HCT116 (cell line): ENCODE results near the gene CACNA1C. TPM values are rescaled to one million over a fixed set of nuclear protein-coding genes. Genes with fewer than 3 reads are reported as not detected.

ENCODE experiments used
- ATAC-seq: fragments of 200-7000 bp; cut with Tn5 transposase; 2 replicates; pipeline ENCODE4 v1.9.1; 2020; ENCODE audit warnings: mild to moderate bottlenecking, moderate library complexity
- BruUV-seq: library from RNA; stranded (reverse); fragments of 400-500 nt; replicated peaks from 2 replicates; lab custom pipeline; 2021; lab: Mats Ljungman, UMichigan
- CTCF ChIA-PET: fragments of 300-600 bp; sonication (Branson Sonifier 250); formaldehyde crosslinking; loops from one replicate; lab custom pipeline; 2021; ENCODE audit warnings: antibody characterized with exemption; lab: Charles Lee
- POLR2A ChIA-PET: fragments of 300-600, 350-600 bp; sonication (Branson Sonifier 250); formaldehyde crosslinking; loops from one replicate; lab custom pipeline; 2021; ENCODE audit warnings: antibody characterized with exemption; lab: Charles Lee
- RAD21 ChIA-PET, 2 experiments: fragments of 300-600 bp; sonication (Branson Sonifier 250); formaldehyde crosslinking; loops; one replicate each; lab custom pipeline; 2023; ENCODE audit warnings: low total read pairs in 2 of 2; ENCODE audit not compliant: uncharacterized antibody in 2 of 2, unreplicated experiment in 2 of 2, low non-redundant PET in 1 of 2; lab: Charles Lee
- DNase-seq: peaks from one replicate; pipeline ENCODE4 v3.0.0-alpha.2; 2010; ENCODE audit warnings: low read depth, low spot score
- H2AFZ ChIP-seq: fragments of 200-600 bp; shearing (Covaris generic), sonication (generic); 2 replicates; pipeline ENCODE4 v1.6.1; 2017; ENCODE audit warnings: low read depth, mixed run types, mixed read lengths, antibody characterized with exemption, low read length; ENCODE audit not compliant: poor library complexity, severe bottlenecking
- H3K27ac ChIP-seq: 2 replicates; pipeline ENCODE4 v1.5.1; 2012; ENCODE audit warnings: low read depth, low read length
- H3K27me3 ChIP-seq: fragments of 200-600 bp; sonication (generic); 2 replicates; pipeline ENCODE4 v1.6.1; 2016; ENCODE audit warnings: mixed run types, low read length, mixed read lengths; ENCODE audit not compliant: insufficient read depth
- H3K36me3 ChIP-seq, 2 experiments: fragments of 200-500 bp in 1 of 2; fragments of 200-600 bp in 1 of 2; sonication (Bioruptor generic) in 1 of 2; sonication (generic) in 1 of 2; 2 replicates each; pipeline versions ENCODE4 v1.5.1 to v1.6.1; 2014 to 2016; ENCODE audit warnings: low read length in 2 of 2, inconsistent platforms in 1 of 2, mixed read lengths in 1 of 2, mixed run types in 1 of 2; ENCODE audit not compliant: insufficient read depth in 2 of 2, control insufficient read depth in 1 of 2
- H3K4me1 ChIP-seq, 2 experiments: fragments of 200-600 bp in 1 of 2; sonication (generic) in 1 of 2; 2 replicates each; pipeline versions ENCODE4 v1.5.1 to v1.6.1; 2012 to 2017; ENCODE audit warnings: low read length in 2 of 2, inconsistent platforms in 1 of 2, mild to moderate bottlenecking in 1 of 2, mixed read lengths in 1 of 2, mixed run types in 1 of 2, moderate library complexity in 1 of 2; ENCODE audit not compliant: insufficient read depth in 2 of 2, control insufficient read depth in 1 of 2
- H3K4me2 ChIP-seq: fragments of 200-600 bp; sonication (generic); 2 replicates; pipeline ENCODE4 v1.6.1; 2017; ENCODE audit warnings: mixed run types, low read length, mixed read lengths
- H3K4me3 ChIP-seq, 2 experiments: fragments of 200-600 bp in 1 of 2; sonication (generic) in 1 of 2; replicated peaks in 1 of 2; 2 replicates each; pipeline ENCODE4 v1.5.1; 2011 to 2016; ENCODE audit warnings: low read length in 2 of 2, control low read depth in 1 of 2, low read depth in 1 of 2, mild to moderate bottlenecking in 1 of 2, mixed read lengths in 1 of 2, mixed run types in 1 of 2
- H3K79me2 ChIP-seq: fragments of 200-600 bp; sonication (generic); 2 replicates; pipeline ENCODE4 v1.6.1; 2017; ENCODE audit warnings: mild to moderate bottlenecking, mixed run types, low read length, moderate library complexity, mixed read lengths; ENCODE audit not compliant: insufficient read depth
- H3K9ac ChIP-seq: fragments of 200-600 bp; sonication (generic); 2 replicates; pipeline ENCODE4 v1.6.1; 2016; ENCODE audit warnings: low read length, mixed read lengths
- H3K9me2 ChIP-seq: fragments of 200-600 bp; sonication (generic), shearing (Covaris generic); 2 replicates; pipeline ENCODE4 v1.6.1; 2017; ENCODE audit warnings: mixed run types, mild to moderate bottlenecking, moderate library complexity; ENCODE audit not compliant: insufficient read depth
- H3K9me3 ChIP-seq, 2 experiments: fragments of 200-500 bp in 1 of 2; fragments of 200-600 bp in 1 of 2; sonication (Bioruptor generic) in 1 of 2; sonication (generic) in 1 of 2; 2 replicates each; pipeline ENCODE4 v1.6.1; 2014 to 2017; ENCODE audit warnings: low read length in 2 of 2, mixed read lengths in 2 of 2, inconsistent platforms in 1 of 2, low read depth in 1 of 2, mild to moderate bottlenecking in 1 of 2, mixed run types in 1 of 2, moderate library complexity in 1 of 2; ENCODE audit not compliant: control insufficient read depth in 1 of 2, insufficient read depth in 1 of 2
- H4K20me1 ChIP-seq: fragments of 200-600 bp; sonication (generic), shearing (Covaris generic); 2 replicates; pipeline ENCODE4 v1.6.1; 2017; ENCODE audit warnings: mixed run types, mild to moderate bottlenecking, moderate library complexity; ENCODE audit not compliant: insufficient read depth
- CEBPB ChIP-seq: IDR thresholded peaks from 2 replicates; pipeline ENCODE4 v1.6.1; 2012; ENCODE audit warnings: low read depth
- EGR1 ChIP-seq: IDR thresholded peaks from 2 replicates; pipeline ENCODE4 v1.6.1; 2012; ENCODE audit warnings: low read depth
- EZH2 ChIP-seq: fragments of 200-600 bp; sonication (generic); IDR thresholded peaks from 2 replicates; pipeline ENCODE4 v1.6.1; 2017; ENCODE audit warnings: antibody characterized with exemption, mixed run types
- EZH2phosphoT487 ChIP-seq: fragments of 200-600 bp; IDR thresholded peaks from 2 replicates; pipeline ENCODE4 v1.6.1; 2018; ENCODE audit warnings: antibody characterized with exemption, borderline replicate concordance
- FOSL1 ChIP-seq: IDR thresholded peaks from 2 replicates; pipeline ENCODE4 v1.6.1; 2012; ENCODE audit warnings: low read depth
- JUND ChIP-seq: IDR thresholded peaks from 2 replicates; pipeline ENCODE4 v1.6.1; 2012
- POLR2A ChIP-seq: IDR thresholded peaks from 2 replicates; pipeline ENCODE4 v1.7.0; 2011; ENCODE audit warnings: borderline replicate concordance; ENCODE audit not compliant: insufficient read depth, insufficient read length; ENCODE audit errors: extremely low read depth
- RAD21 ChIP-seq: IDR thresholded peaks from 2 replicates; pipeline ENCODE4 v1.6.1; 2012; ENCODE audit warnings: low read depth, mild to moderate bottlenecking
- REST ChIP-seq: IDR thresholded peaks from 2 replicates; pipeline ENCODE4 v1.6.1; 2012; ENCODE audit warnings: low read depth
- SIN3A ChIP-seq: IDR thresholded peaks from 2 replicates; pipeline ENCODE4 v1.6.1; 2012; ENCODE audit warnings: low read depth
- SP1 ChIP-seq: IDR thresholded peaks from 2 replicates; pipeline ENCODE4 v1.6.1; 2012; ENCODE audit warnings: low read depth
- SRF ChIP-seq: IDR thresholded peaks from 2 replicates; pipeline ENCODE4 v1.6.1; 2012; ENCODE audit warnings: low read depth
- TCF7L2 ChIP-seq: IDR thresholded peaks from 2 replicates; pipeline ENCODE4 v1.7.0; 2011; ENCODE audit warnings: borderline replicate concordance, inconsistent platforms; ENCODE audit not compliant: insufficient read depth, insufficient read length; ENCODE audit errors: extremely low read depth
- YY1 ChIP-seq: IDR thresholded peaks from 2 replicates; pipeline ENCODE4 v1.6.1; 2011; ENCODE audit warnings: low read length, low read depth, moderate library complexity, mild to moderate bottlenecking; ENCODE audit not compliant: insufficient replicate concordance; ENCODE audit errors: extremely low read depth
- ZFX ChIP-seq: fragments of 450-650 bp; IDR thresholded peaks from 2 replicates; pipeline ENCODE4 v1.6.1; 2017
- ZNF274 ChIP-seq: fragments of 200-500 bp; sonication (Bioruptor generic); IDR thresholded peaks from 2 replicates; pipeline ENCODE4 v1.6.1; 2014; ENCODE audit warnings: mild to moderate bottlenecking, low read depth, low read length, inconsistent platforms
- intact Hi-C: fragments of 100-400 bp; cut with micrococcal nuclease; formaldehyde crosslinking; loops from 2 replicates; pipeline ENCODE4 v1.10.0; 2022
- total RNA-seq: library from RNA; stranded (reverse); gene quantifications from one replicate; pipeline ENCODE4 v1.2.1, GENCODE V29; 2021; ENCODE audit not compliant: unreplicated experiment
- TF ChIP-seq, protein P1 (sequence below), 3 experiments: fragments of 200-600 bp in 1 of 3; sonication (generic) in 1 of 3; IDR thresholded peaks in 2 of 3; conservative IDR thresholded peaks in 1 of 3; 2 replicates each; pipeline ENCODE4 v1.5.1; 2012 to 2017; ENCODE audit warnings: low read depth in 2 of 3, low read length in 2 of 3, antibody characterized with exemption in 1 of 3, borderline replicate concordance in 1 of 3, control low read depth in 1 of 3, mild to moderate bottlenecking in 1 of 3, mixed read lengths in 1 of 3, mixed run types in 1 of 3, moderate library complexity in 1 of 3; ENCODE audit not compliant: insufficient read depth in 1 of 3

CACNA1C gene
- total RNA-seq, 1 experiment from 2014 or later, result 0.05 TPM

DNA sequence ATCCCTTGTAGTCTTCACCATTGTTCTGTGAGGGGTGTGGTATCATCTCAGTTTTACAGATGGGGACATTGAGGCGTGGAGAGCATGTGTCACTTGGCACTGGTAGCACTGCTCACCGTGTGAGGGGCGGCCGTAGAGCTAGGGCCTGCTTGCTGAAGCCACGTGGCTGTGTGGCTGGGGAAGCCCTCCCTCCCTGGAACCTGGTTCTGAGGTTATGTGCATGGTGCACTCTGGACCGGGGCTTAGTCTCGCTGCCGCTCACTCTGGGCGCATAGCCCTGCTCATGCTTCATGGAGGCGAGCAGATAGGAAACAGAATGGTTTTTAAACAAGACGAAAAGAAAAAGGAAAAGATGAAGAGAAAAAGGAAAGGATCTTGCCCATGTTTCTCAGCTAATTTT, 46.1 kb downstream of the CACNA1C start:
- H3K4me3 ChIP-seq, result no peak overlapping the region
- no peaks in the 10 kb centered on the region for H4K20me1 ChIP-seq
- no peak overlapping the region for H3K27ac ChIP-seq
- ChIA-PET POLR2A (no interaction called here), CTCF (no interaction called here), RAD21 (no interaction called here)
- ATAC-seq (no peak), DNase-seq (no peak)
- no peaks in the 10 kb centered on the region for H3K9me2 ChIP-seq
- no peaks in the 10 kb centered on the region for H3K9me3 ChIP-seq
- H3K9ac ChIP-seq, result no peak overlapping the region
- H3K27me3 ChIP-seq, result no peaks in the 10 kb centered on the region
- no peaks in the 10 kb centered on the region for H3K4me1 ChIP-seq
- H3K79me2 ChIP-seq, result no peaks in the 10 kb centered on the region
- intact Hi-C loops, result no loop called here
- no peak overlapping the region for H2AFZ ChIP-seq
- no peaks in the 10 kb centered on the region for H3K36me3 ChIP-seq
- no peak overlapping the region for H3K4me2 ChIP-seq
- TF ChIP-seq EZH2 (no peak), SP1 (no peak), TCF7L2 (no peak), CEBPB (no peak), FOSL1 (no peak), SRF (no peak), POLR2A (no peak), EZH2phosphoT487 (no peak), YY1 (no peak), SIN3A (no peak), REST (no peak), RAD21 (no peak), ZFX (no peak), JUND (no peak), EGR1 (no peak), ZNF274 (no peak)
- TF ChIP-seq, protein P1, sequence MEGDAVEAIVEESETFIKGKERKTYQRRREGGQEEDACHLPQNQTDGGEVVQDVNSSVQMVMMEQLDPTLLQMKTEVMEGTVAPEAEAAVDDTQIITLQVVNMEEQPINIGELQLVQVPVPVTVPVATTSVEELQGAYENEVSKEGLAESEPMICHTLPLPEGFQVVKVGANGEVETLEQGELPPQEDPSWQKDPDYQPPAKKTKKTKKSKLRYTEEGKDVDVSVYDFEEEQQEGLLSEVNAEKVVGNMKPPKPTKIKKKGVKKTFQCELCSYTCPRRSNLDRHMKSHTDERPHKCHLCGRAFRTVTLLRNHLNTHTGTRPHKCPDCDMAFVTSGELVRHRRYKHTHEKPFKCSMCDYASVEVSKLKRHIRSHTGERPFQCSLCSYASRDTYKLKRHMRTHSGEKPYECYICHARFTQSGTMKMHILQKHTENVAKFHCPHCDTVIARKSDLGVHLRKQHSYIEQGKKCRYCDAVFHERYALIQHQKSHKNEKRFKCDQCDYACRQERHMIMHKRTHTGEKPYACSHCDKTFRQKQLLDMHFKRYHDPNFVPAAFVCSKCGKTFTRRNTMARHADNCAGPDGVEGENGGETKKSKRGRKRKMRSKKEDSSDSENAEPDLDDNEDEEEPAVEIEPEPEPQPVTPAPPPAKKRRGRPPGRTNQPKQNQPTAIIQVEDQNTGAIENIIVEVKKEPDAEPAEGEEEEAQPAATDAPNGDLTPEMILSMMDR (IDR thresholded peaks at IDR 0.05 in 2 of 3, conservative IDR thresholded peaks at IDR 0.05 in 1 of 3; ENCODE audit: borderline replicate concordance in 1 of 3, insufficient read depth in 1 of 3, low read depth in 2 of 3, low read length in 2 of 3), result no peak
- no TSS peak for BruUV-seq
